ENCODE data around the gene RACGAP1. TPM values are rescaled to one million over a fixed set of nuclear protein-coding genes. Genes with fewer than 3 reads are reported as not detected.

RACGAP1 gene
- total RNA-seq, 6 experiments from 2014 or later: 2.8 to 5.4 (median 4.2) TPM

- H3K9me3 ChIP-seq: no peaks in the 10 kb centered on the region
- no peak for ATAC-seq
- no peaks in the 10 kb centered on the region for H3K27me3 ChIP-seq
- no peaks in the 10 kb centered on the region for H3K36me3 ChIP-seq
- peaks cover 0 to 6% (median 0%) of the 10 kb centered on the region in 4 donors for H3K4me1 ChIP-seq
- no peak for DNase-seq
- H3K27ac ChIP-seq: no peak overlapping the region
- TF ChIP-seq CTCF (IDR thresholded peaks at IDR 0.05) (no peak), POLR2A (IDR thresholded peaks at IDR 0.05) (no peak)
- intact Hi-C loops (cut with DNase I): no loop called here
- H3K4me3 ChIP-seq: no peak overlapping the region
- 63% methylated on average over 8 of the region's 8 CpGs for WGBS (ENCODE audit: insufficient coverage, low coverage, low lambda C conversion rate, missing lambda C conversion rate)
Measured at GRCh38 chr12:50024227-50024626, 1.1 kb downstream of the RACGAP1 start.

GRCh38 chr12:50022903-50023302 lies 2.4 kb downstream of the RACGAP1 start:
- no peaks in the 10 kb centered on the region for H3K27me3 ChIP-seq
- TF ChIP-seq POLR2A (IDR thresholded peaks at IDR 0.05) (no peak), CTCF (IDR thresholded peaks at IDR 0.05) (no peak)
- no peaks in the 10 kb centered on the region for H3K36me3 ChIP-seq
- no peak overlapping the region for H3K4me3 ChIP-seq
- ATAC-seq: no peak
- 100% methylated on average over 1 of the region's 1 CpG for WGBS (ENCODE audit: insufficient coverage, low coverage, low lambda C conversion rate, missing lambda C conversion rate)
- H3K4me1 ChIP-seq: peaks cover 0 to 10% (median 0%) of the 10 kb centered on the region in 4 donors
- no peak for DNase-seq
- H3K27ac ChIP-seq: no peak overlapping the region
- H3K9me3 ChIP-seq: no peaks in the 10 kb centered on the region
- intact Hi-C loops (cut with DNase I): no loop called here

GRCh38 chr12:50021031-50021430 lies 4.3 kb downstream of the RACGAP1 start:
- WGBS (ENCODE audit: insufficient coverage, low coverage, low lambda C conversion rate, missing lambda C conversion rate): 77% methylated on average over 4 of the region's 4 CpGs
- Histone ChIP-seq H3K27me3 (no peaks in the 10 kb centered on the region), H3K4me3 (no peak overlapping the region), H3K9me3 (no peaks in the 10 kb centered on the region), H3K27ac (no peak overlapping the region), H3K4me1 (peaks cover 0 to 20% (median 0%) of the 10 kb centered on the region in 4 donors), H3K36me3 (no peaks in the 10 kb centered on the region)
- intact Hi-C loops (cut with DNase I): no loop called here
- no peak for DNase-seq
- TF ChIP-seq POLR2A (IDR thresholded peaks at IDR 0.05): no peak
- no peak for TF ChIP-seq CTCF (IDR thresholded peaks at IDR 0.05)
- ATAC-seq: no peak

DNA sequence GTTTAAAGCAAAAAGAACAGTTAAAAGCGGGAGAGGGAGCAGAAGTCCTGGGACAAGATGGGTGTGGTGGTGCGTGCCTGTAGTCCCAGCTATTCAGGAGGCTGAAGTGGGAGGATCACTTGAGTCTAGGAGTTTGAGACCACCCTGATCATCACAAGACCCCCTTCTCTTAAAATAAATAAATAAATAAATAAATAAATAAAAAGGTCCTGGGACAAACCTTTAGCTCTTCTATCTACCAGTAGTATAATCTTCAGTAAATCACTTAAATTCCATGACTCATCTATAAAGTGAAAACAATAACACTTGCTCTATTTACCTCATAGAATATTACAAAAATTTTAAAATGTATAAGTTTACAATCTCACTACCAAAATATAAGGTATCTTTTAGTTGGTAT lies 5.8 kb downstream of the RACGAP1 start:
- Histone ChIP-seq H3K9me3 (no peaks in the 10 kb centered on the region), H3K4me1 (peaks cover 0 to 16% (median 0%) of the 10 kb centered on the region in 4 donors), H3K36me3 (no peaks in the 10 kb centered on the region), H3K27ac (no peak overlapping the region), H3K4me3 (no peak overlapping the region), H3K27me3 (no peaks in the 10 kb centered on the region)
- intact Hi-C loops (cut with DNase I): no loop called here
- WGBS (ENCODE audit: insufficient coverage, low coverage, low lambda C conversion rate, missing lambda C conversion rate): 95% methylated on average over 2 of the region's 2 CpGs
- DNase-seq (no peak), ATAC-seq (no peak)
- TF ChIP-seq CTCF (IDR thresholded peaks at IDR 0.05) (no peak), POLR2A (IDR thresholded peaks at IDR 0.05) (no peak)

DNA sequence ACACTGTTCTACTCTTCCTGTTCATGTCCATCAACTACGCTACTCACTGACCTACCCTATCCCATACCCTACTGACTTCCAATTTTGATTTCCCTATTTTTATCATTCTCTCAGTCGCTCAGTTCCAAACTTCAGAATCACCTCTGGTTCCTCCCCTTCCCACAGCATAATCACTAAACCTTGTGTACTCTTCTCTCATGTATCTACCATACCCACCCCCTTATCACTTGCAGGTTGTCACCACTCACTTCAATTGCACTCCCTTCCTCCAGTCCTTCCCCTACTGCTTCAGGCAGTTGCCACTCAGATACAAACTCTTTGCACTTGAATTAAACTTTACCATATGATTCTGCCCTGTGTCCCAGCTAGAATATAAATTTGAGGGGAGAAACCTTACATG lies 6.3 kb downstream of the RACGAP1 start:
- H3K36me3 ChIP-seq: no peaks in the 10 kb centered on the region
- no peak for DNase-seq
- H3K27ac ChIP-seq: no peak overlapping the region
- H3K4me1 ChIP-seq: peaks cover 0 to 14% (median 0%) of the 10 kb centered on the region in 4 donors
- no peak overlapping the region for H3K4me3 ChIP-seq
- 93% methylated on average over 2 of the region's 2 CpGs for WGBS (ENCODE audit: insufficient coverage, low coverage, low lambda C conversion rate, missing lambda C conversion rate)
- no peaks in the 10 kb centered on the region for H3K9me3 ChIP-seq
- ATAC-seq: no peak
- no peak for TF ChIP-seq CTCF (IDR thresholded peaks at IDR 0.05)
- no peak for TF ChIP-seq POLR2A (IDR thresholded peaks at IDR 0.05)
- H3K27me3 ChIP-seq: no peaks in the 10 kb centered on the region
- intact Hi-C loops (cut with DNase I): no loop called here
